ENCODE data around the gene CDK6. TPM values are rescaled to one million over a fixed set of nuclear protein-coding genes. Genes with fewer than 3 reads are reported as not detected.

The CDK6 gene
- total RNA-seq, 6 experiments from 2014 or later = 6.9 to 23.7 (median 17.0) TPM

DNA sequence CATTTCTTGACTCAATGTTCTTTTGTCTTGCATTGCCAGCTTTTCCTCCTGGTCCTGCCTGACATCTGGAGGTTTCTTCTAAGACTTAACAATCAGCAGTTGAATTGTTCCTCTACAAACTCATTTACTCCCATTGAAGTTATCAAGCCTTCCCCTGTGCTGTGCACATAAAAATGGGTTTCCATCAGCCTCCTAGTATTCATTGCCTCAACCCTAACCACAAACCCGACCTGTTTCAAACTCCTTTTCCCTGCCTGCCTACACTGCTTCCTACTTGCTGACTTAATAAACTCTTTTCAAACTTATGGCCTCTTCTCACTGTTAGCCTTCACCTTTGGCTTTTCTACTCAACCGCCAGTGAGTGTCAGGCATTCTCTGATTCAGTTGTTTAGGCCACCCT, 9.4 kb upstream of the CDK6 start:
- intact Hi-C loops (cut with DNase I) = no loop called here
- no peak for ATAC-seq

DNA sequence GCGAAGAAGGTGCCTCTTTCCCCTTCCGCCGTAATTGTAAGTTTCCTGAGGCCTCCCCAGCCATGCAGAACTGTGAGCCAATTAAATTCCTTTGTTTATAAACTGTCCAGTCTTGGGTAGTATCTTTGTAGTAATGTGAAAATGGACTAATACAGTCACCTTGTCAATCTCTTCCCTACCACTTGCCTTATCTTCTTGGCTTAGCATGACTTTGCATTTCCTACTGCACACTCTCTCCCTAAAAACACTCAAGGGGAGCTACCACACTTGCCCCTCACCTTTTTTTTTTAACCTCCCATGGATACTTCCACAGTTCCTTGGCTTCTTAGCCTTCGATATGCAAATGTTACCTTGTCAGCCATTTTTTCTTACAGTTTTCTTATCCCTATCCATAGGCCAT, 7.4 kb upstream of the CDK6 start:
- ATAC-seq = no peak
- H3K27me3 ChIP-seq = no peaks in the 10 kb centered on the region
- no peak for TF ChIP-seq POLR2A (IDR thresholded peaks at IDR 0.05)
- TF ChIP-seq, protein P1, sequence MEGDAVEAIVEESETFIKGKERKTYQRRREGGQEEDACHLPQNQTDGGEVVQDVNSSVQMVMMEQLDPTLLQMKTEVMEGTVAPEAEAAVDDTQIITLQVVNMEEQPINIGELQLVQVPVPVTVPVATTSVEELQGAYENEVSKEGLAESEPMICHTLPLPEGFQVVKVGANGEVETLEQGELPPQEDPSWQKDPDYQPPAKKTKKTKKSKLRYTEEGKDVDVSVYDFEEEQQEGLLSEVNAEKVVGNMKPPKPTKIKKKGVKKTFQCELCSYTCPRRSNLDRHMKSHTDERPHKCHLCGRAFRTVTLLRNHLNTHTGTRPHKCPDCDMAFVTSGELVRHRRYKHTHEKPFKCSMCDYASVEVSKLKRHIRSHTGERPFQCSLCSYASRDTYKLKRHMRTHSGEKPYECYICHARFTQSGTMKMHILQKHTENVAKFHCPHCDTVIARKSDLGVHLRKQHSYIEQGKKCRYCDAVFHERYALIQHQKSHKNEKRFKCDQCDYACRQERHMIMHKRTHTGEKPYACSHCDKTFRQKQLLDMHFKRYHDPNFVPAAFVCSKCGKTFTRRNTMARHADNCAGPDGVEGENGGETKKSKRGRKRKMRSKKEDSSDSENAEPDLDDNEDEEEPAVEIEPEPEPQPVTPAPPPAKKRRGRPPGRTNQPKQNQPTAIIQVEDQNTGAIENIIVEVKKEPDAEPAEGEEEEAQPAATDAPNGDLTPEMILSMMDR (IDR thresholded peaks at IDR 0.05) = no peak
- no peaks in the 10 kb centered on the region for H3K4me1 ChIP-seq
- no peak overlapping the region for H3K4me3 ChIP-seq
- no peaks in the 10 kb centered on the region for H3K36me3 ChIP-seq
- WGBS (ENCODE audit: insufficient coverage, low coverage, low lambda C conversion rate, missing lambda C conversion rate) = 90% methylated on average over 4 of the region's 4 CpGs
- intact Hi-C loops (cut with DNase I) = no loop called here
- H3K9me3 ChIP-seq = no peaks in the 10 kb centered on the region
- no peak overlapping the region for H3K27ac ChIP-seq
- no peak for DNase-seq

More for the DNA sequence above, 9.4 kb upstream of the CDK6 start:
- no peaks in the 10 kb centered on the region for H3K27me3 ChIP-seq
- no peaks in the 10 kb centered on the region for H3K36me3 ChIP-seq
- no peak for TF ChIP-seq POLR2A (IDR thresholded peaks at IDR 0.05)
- TF ChIP-seq, protein P1 (IDR thresholded peaks at IDR 0.05) = no peak
- 67% methylated on average over 2 of the region's 2 CpGs for WGBS (ENCODE audit: insufficient coverage, low coverage, low lambda C conversion rate, missing lambda C conversion rate)
- no peak overlapping the region for H3K27ac ChIP-seq
- H3K9me3 ChIP-seq = no peaks in the 10 kb centered on the region
- no peak for DNase-seq
- no peak overlapping the region for H3K4me3 ChIP-seq
- no peaks in the 10 kb centered on the region for H3K4me1 ChIP-seq

DNA sequence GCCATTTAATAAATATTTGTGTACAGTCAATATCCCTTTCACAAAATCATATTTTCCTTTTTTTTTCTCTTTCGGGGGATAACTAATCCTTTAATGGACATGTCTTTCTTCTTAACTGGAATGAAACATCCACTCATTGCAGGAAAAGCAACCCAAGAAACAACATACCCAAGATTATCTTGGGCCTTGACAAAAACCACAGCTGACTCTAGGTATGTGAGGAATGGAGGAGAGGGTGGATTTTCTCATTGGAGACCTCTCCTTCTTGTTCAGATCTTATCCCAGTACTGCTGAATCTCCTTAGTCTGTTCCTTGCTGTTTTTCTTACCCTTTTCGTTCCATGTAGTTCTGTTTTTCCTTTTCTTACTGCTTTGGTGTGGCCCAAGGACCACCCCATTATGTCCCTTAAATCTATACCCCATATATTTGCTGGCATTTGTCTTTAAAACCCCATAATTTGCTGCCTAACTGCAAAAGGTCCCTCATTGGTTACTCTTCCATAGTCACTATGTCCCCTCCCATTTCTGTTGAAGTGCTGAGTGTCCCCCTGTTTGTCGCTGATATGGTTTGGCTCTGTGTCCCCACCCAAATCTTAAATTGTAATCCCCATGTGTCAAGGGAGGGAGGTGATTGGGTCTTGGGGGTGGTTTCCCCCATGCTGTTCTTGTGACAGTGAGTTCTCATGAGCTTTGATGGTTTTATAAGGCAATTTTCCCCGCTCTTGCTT, 6.8 kb upstream of the CDK6 start:
- Histone ChIP-seq H3K27me3 (no peaks in the 10 kb centered on the region), H3K36me3 (no peaks in the 10 kb centered on the region), H3K9me3 (no peaks in the 10 kb centered on the region), H3K4me1 (no peaks in the 10 kb centered on the region), H3K27ac (no peak overlapping the region), H3K4me3 (no peak overlapping the region)
- ATAC-seq (no peak), DNase-seq (no peak)
- 71% methylated on average over 3 of the region's 4 CpGs for WGBS (ENCODE audit: insufficient coverage, low coverage, low lambda C conversion rate, missing lambda C conversion rate)
- TF ChIP-seq, protein P1 (IDR thresholded peaks at IDR 0.05) = no peak
- no peak for TF ChIP-seq POLR2A (IDR thresholded peaks at IDR 0.05)
- intact Hi-C loops (cut with DNase I) = no loop called here

DNA sequence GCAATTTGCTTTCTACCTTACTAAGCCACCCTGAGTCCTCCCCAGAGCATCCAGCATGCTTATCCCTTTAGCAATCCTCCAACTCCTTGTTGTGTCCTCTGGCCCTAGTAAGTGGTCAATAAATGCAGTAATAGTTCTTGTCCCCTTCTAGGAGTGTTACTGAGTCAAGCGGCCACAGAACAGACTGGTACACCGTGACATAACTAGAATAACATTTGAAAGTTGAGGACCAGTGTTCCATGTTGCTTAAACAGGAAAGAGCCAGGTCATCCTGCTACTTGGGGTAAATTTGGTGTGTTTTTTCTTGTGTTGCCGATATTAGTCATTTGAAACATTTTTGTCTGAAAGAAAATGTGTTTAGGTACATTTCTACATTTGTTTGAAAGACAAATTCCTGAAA, 4.8 kb upstream of the CDK6 start:
- Histone ChIP-seq H3K9me3 (no peaks in the 10 kb centered on the region), H3K4me1 (no peaks in the 10 kb centered on the region), H3K27me3 (no peaks in the 10 kb centered on the region), H3K36me3 (no peaks in the 10 kb centered on the region), H3K4me3 (no peak overlapping the region), H3K27ac (no peak overlapping the region)
- DNase-seq (no peak), ATAC-seq (no peak)
- WGBS (ENCODE audit: insufficient coverage, low coverage, low lambda C conversion rate, missing lambda C conversion rate) = 61% methylated on average over 3 of the region's 3 CpGs
- TF ChIP-seq, protein P1 (IDR thresholded peaks at IDR 0.05) = no peak
- no peak for TF ChIP-seq POLR2A (IDR thresholded peaks at IDR 0.05)
- intact Hi-C loops (cut with DNase I) = no loop called here

Measured in right lobe of liver (tissue), 6 donors.